Retinal pigment epithelial cell (primary cell): ENCODE measurements around the gene CELSR1.
"Not testable (repeated sequence)": the region's sequence is repeated elsewhere in the genome, so short reads cannot be mapped to it uniquely, and the experiment has no call there.

ENCODE experiments used
- DNase-seq: peaks from one replicate; pipeline ENCODE4 v3.0.0-alpha.2; 2010; ENCODE audit warnings: low read depth
- H3K4me3 ChIP-seq: 2 replicates; pipeline ENCODE4 v1.5.1; 2011; ENCODE audit warnings: mild to moderate bottlenecking, low read length, control low read depth, moderate library complexity
- TF ChIP-seq, protein P1 (sequence below): conservative IDR thresholded peaks from 2 replicates; pipeline ENCODE4 v1.5.1; 2011; ENCODE audit warnings: low read depth, low read length, control low read depth, inconsistent platforms

CELSR1 gene

GRCh38 chr22:46399251-46400024, 138.0 kb downstream of the CELSR1 start:
- DNase-seq: no peak

DNA sequence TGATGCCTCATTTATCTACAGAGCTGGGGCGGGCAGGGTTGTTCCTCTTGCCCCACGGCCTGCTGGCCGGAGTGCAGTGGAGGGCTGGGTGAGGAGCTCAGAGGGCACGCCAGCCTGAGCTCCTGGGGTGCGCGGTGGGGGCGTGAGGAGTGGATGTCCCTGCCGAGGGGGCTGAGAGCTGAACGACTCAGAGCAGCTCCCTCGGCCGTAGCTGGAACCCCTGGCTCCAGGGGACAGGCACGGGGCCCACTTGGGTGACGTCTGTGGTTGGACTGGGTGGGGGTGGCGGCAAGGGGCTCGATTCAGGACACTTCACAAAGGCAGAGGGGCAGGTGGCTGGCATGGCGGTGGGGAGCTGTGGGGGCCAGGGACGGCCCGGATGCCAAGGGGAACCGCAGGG, 139.5 kb downstream of the CELSR1 start:
- TF ChIP-seq, protein P1, sequence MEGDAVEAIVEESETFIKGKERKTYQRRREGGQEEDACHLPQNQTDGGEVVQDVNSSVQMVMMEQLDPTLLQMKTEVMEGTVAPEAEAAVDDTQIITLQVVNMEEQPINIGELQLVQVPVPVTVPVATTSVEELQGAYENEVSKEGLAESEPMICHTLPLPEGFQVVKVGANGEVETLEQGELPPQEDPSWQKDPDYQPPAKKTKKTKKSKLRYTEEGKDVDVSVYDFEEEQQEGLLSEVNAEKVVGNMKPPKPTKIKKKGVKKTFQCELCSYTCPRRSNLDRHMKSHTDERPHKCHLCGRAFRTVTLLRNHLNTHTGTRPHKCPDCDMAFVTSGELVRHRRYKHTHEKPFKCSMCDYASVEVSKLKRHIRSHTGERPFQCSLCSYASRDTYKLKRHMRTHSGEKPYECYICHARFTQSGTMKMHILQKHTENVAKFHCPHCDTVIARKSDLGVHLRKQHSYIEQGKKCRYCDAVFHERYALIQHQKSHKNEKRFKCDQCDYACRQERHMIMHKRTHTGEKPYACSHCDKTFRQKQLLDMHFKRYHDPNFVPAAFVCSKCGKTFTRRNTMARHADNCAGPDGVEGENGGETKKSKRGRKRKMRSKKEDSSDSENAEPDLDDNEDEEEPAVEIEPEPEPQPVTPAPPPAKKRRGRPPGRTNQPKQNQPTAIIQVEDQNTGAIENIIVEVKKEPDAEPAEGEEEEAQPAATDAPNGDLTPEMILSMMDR: no peak
- H3K4me3 ChIP-seq: no peak overlapping the region
- DNase-seq: no peak

More at GRCh38 chr22:46399251-46400024, 138.0 kb downstream of the CELSR1 start:
- H3K4me3 ChIP-seq: no peak overlapping the region
- TF ChIP-seq, protein P1: no peak

GRCh38 chr22:46397514-46397913, 139.9 kb downstream of the CELSR1 start:
- no peak overlapping the region for H3K4me3 ChIP-seq
- no peak for DNase-seq
- TF ChIP-seq, protein P1: no peak

DNA sequence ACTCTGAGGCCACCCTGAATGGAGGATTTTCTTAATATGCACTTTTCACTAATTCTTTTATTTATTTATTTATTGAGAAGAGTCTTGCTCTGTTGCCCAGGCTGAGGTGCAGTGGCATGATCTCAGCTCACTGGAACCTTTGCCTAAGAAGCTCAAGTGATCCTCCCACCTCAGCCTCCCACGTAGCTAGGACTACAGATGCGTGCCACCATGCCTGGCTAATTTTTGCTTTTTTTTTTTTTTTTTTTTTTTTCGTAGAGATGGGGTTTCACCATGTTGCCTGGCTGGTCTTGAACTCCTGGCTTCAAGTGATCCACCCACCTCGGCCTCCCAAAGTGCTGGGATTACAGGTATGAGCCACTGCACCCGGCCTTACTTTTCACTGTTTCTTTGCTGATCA, 140.4 kb downstream of the CELSR1 start:
- H3K4me3 ChIP-seq, DNase-seq: not testable (repeated sequence)

DNA sequence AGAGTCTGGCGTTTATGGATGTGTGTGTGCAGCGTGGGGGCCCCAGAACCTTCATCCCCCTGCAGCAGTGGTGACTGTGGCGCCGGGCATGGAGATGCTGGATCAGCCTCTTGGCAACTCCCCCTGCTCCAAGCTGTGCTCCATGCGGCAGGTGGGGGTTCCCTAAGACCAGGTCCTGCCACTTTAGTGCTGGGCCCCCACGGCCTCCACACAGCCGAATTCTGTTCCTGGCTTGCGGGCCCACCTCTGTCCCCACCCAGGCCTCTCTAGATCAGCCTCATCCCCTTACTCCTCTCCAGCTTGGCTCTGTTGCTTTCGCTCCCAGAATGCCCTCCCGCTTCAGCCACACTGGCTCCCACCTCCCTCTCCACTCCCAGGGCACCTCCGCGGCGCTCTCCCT, 142.3 kb downstream of the CELSR1 start:
- DNase-seq: no peak
- H3K4me3 ChIP-seq: no peak overlapping the region
- TF ChIP-seq, protein P1: no peak

DNA sequence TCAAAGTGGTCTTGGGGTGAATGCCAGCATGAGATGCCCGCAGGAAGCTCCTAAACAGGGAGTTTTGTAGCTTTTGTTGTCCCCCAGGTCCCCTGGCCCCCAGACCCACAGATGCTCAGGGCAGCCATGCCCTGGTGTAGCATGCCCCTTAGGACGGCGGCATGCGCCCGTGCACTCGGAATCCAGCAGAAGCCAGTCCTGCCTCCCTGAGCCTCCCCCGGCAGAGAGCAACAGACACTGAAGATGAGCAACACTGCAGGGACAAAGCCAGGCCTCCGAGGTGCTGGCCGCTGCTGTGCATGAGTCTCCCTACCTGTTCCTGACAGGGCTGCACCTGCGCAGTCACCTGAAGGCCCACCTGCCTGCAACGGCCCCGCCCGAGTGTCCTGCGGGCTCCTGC, 142.8 kb downstream of the CELSR1 start:
- no peak for DNase-seq
- H3K4me3 ChIP-seq: no peak overlapping the region
- TF ChIP-seq, protein P1: no peak

GRCh38 chr22:46393873-46394272, 143.5 kb downstream of the CELSR1 start:
- no peak for DNase-seq
- TF ChIP-seq, protein P1: no peak

More at GRCh38 chr22:46393873-46394272, 143.5 kb downstream of the CELSR1 start:
- H3K4me3 ChIP-seq: no peak overlapping the region
